Naive B cell (primary cell): ENCODE measurements around the gene CAMTA1. TPM values are rescaled to one million over a fixed set of nuclear protein-coding genes. Genes with fewer than 3 reads are reported as not detected.
A peak's percentile ranks its signal among the peaks of the same experiment; 100 is the strongest.
"Not testable (repeated sequence)": the region's sequence is repeated elsewhere in the genome, so short reads cannot be mapped to it uniquely, and the experiment has no call there.

Experiments
- ATAC-seq, 2 donors: fragments of 150-1000 bp; cut with Tn5 transposase; 2 replicates each; pipeline ENCODE4 v1.10.0; 2021; ENCODE audit warnings: low read depth in 2 of 2, mild to moderate bottlenecking in 2 of 2, moderate library complexity in 2 of 2
- DNase-seq: peaks from one replicate; pipeline ENCODE4 v3.0.0; 2022
- H3K27ac Mint-ChIP-seq, 6 donors: one replicate each; pipeline ENCODE4 v1.8.0; 2020 to 2022; ENCODE audit warnings: mild to moderate bottlenecking in 6 of 6, mixed read lengths in 6 of 6, moderate library complexity in 5 of 6, inconsistent platforms in 2 of 6
- H3K27me3 Mint-ChIP-seq, 3 donors: one replicate each; pipeline ENCODE4 v1.8.0; 2021 to 2022; ENCODE audit warnings: mixed read lengths in 3 of 3, mild to moderate bottlenecking in 1 of 3
- H3K36me3 Mint-ChIP-seq, 2 donors: one replicate each; pipeline ENCODE4 v1.8.0; 2020 to 2022; ENCODE audit warnings: mixed read lengths in 2 of 2, inconsistent platforms in 1 of 2, mild to moderate bottlenecking in 1 of 2
- H3K4me1 Mint-ChIP-seq, 3 donors: one replicate each; pipeline ENCODE4 v1.8.0; 2020 to 2022; ENCODE audit warnings: mixed read lengths in 3 of 3, inconsistent platforms in 1 of 3, mild to moderate bottlenecking in 1 of 3, moderate library complexity in 1 of 3
- H3K4me3 Mint-ChIP-seq, 8 donors: one replicate each; pipeline ENCODE4 v1.8.0; 2020 to 2022; ENCODE audit warnings: mild to moderate bottlenecking in 8 of 8, mixed read lengths in 8 of 8, moderate library complexity in 8 of 8, inconsistent platforms in 2 of 8
- H3K9me3 Mint-ChIP-seq, 7 donors: one replicate each; pipeline ENCODE4 v1.8.0; 2020 to 2022; ENCODE audit warnings: mixed read lengths in 7 of 7, mild to moderate bottlenecking in 5 of 7, inconsistent platforms in 2 of 7, moderate library complexity in 1 of 7
- polyA plus RNA-seq, 6 donors: library from polyadenylated mRNA; unstranded; fragments of 300-500 nt; fragmentation: Illumina TruSeq; gene quantifications; one replicate each; pipeline ENCODE4 v1.2.3, GENCODE V29; 2021; ENCODE audit warnings: low read depth in 6 of 6

CAMTA1 gene
- polyA plus RNA-seq, 6 donors from 2014 or later: 75.4 to 140 (median 88.8) TPM

DNA sequence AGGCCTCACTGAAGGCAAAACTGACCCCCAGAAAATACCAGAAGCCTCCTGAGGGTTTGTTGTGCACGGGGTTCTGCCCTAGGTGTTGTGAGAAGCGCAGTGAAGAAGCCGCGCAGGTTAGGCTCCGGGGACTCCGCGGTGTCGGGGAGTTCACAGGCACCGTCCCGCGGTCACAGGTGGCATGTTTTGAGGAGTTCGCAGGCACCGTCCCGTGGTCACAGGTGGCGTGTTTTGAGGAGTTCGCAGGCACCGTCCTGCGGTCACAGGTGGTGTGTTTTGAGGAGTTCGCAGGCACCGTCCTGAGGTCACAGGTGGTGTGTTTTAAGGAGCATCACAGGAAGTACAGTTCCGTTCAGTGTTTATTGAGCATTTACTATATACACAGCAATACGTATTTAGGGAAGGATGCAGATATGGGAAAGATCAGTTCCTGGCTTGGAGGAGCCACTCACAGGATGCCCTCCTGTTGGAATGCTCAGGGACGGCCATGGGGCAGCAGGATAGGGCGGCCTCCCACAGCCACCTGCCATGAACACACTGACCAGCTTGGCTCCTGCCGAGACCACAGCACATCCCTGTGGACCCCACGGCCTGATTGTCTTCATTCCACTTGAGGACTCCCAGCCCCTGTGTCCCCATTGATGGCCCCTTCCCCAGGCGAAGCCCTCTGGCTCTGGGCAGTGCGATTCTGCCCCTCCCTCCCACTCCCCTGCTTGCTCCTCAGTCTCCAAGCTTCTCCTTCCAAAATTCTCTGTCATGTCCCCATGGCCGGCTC lies 899.8 kb downstream of the CAMTA1 start:
- ATAC-seq (no peak), DNase-seq (no peak)
- Mint-ChIP-seq H3K4me1 (no peaks in the 10 kb centered on the region), H3K27me3 (peaks cover 16 to 47% (median 39%) of the 10 kb centered on the region in 3 donors), H3K27ac (peak overlapping the region in 1 of 6 donors; percentile 82), H3K9me3 (no peaks in the 10 kb centered on the region), H3K36me3 (no peaks in the 10 kb centered on the region), H3K4me3 (no peak overlapping the region)

GRCh38 chr1:7686301-7686850 lies 901.1 kb downstream of the CAMTA1 start:
- no peak overlapping the region for H3K4me3 Mint-ChIP-seq
- no peak for ATAC-seq
- no peaks in the 10 kb centered on the region for H3K4me1 Mint-ChIP-seq
- peaks cover 0 to 5% of the 10 kb centered on the region in 2 donors for H3K36me3 Mint-ChIP-seq
- DNase-seq: no peak
- peaks cover 0 to 4% (median 0%) of the 10 kb centered on the region in 7 donors for H3K9me3 Mint-ChIP-seq
- no peak overlapping the region for H3K27ac Mint-ChIP-seq
- peaks cover 21 to 44% (median 43%) of the 10 kb centered on the region in 3 donors for H3K27me3 Mint-ChIP-seq

GRCh38 chr1:7687411-7687810 lies 902.2 kb downstream of the CAMTA1 start:
- no peak for ATAC-seq
- Mint-ChIP-seq H3K27me3 (peaks cover 25 to 45% (median 43%) of the 10 kb centered on the region in 3 donors), H3K36me3 (peaks cover 0 to 15% of the 10 kb centered on the region in 2 donors), H3K27ac (no peak overlapping the region), H3K4me1 (no peaks in the 10 kb centered on the region), H3K4me3 (no peak overlapping the region), H3K9me3 (peaks cover 0 to 10% (median 2%) of the 10 kb centered on the region in 7 donors)
- DNase-seq: no peak

GRCh38 chr1:7688659-7689058 lies 903.4 kb downstream of the CAMTA1 start:
- DNase-seq: no peak
- Mint-ChIP-seq H3K36me3 (peaks cover 9 to 27% of the 10 kb centered on the region in 2 donors), H3K4me1 (no peaks in the 10 kb centered on the region), H3K27ac (no peak overlapping the region), H3K27me3 (peaks cover 33 to 55% (median 55%) of the 10 kb centered on the region in 3 donors), H3K4me3 (no peak overlapping the region), H3K9me3 (peaks cover 5 to 20% (median 12%) of the 10 kb centered on the region in 7 donors)
- no peak for ATAC-seq

GRCh38 chr1:7689307-7689706 lies 904.1 kb downstream of the CAMTA1 start:
- ATAC-seq, H3K4me3 Mint-ChIP-seq, DNase-seq, H3K27ac Mint-ChIP-seq, H3K4me1 Mint-ChIP-seq: not testable (repeated sequence)
- Mint-ChIP-seq H3K9me3 (peaks cover 9 to 25% (median 16%) of the 10 kb centered on the region in 7 donors), H3K27me3 (peaks cover 38 to 61% (median 59%) of the 10 kb centered on the region in 3 donors), H3K36me3 (peaks cover 10 to 34% of the 10 kb centered on the region in 2 donors)

GRCh38 chr1:7690076-7690475 lies 904.8 kb downstream of the CAMTA1 start:
- Mint-ChIP-seq H3K4me1 (no peaks in the 10 kb centered on the region), H3K27me3 (peaks cover 33 to 63% (median 59%) of the 10 kb centered on the region in 3 donors), H3K9me3 (peaks cover 9 to 25% (median 18%) of the 10 kb centered on the region in 7 donors), H3K4me3 (no peak overlapping the region), H3K27ac (no peak overlapping the region), H3K36me3 (peaks cover 10 to 40% of the 10 kb centered on the region in 2 donors)
- no peak for DNase-seq
- no peak for ATAC-seq

GRCh38 chr1:7690496-7691182 lies 905.4 kb downstream of the CAMTA1 start:
- Mint-ChIP-seq H3K4me3 (no peak overlapping the region), H3K27me3 (peaks cover 32 to 58% (median 55%) of the 10 kb centered on the region in 3 donors), H3K36me3 (peaks cover 10 to 40% of the 10 kb centered on the region in 2 donors), H3K27ac (no peak overlapping the region), H3K9me3 (peaks cover 9 to 25% (median 18%) of the 10 kb centered on the region in 7 donors), H3K4me1 (no peaks in the 10 kb centered on the region)
- no peak for ATAC-seq
- DNase-seq: no peak

GRCh38 chr1:7691576-7691975 lies 906.3 kb downstream of the CAMTA1 start:
- H3K4me3 Mint-ChIP-seq: no peak overlapping the region
- peaks cover 26 to 49% (median 48%) of the 10 kb centered on the region in 3 donors for H3K27me3 Mint-ChIP-seq
- peaks cover 9 to 25% (median 18%) of the 10 kb centered on the region in 7 donors for H3K9me3 Mint-ChIP-seq
- no peak for DNase-seq
- ATAC-seq: no peak
- H3K4me1 Mint-ChIP-seq: no peaks in the 10 kb centered on the region
- peaks cover 10 to 40% of the 10 kb centered on the region in 2 donors for H3K36me3 Mint-ChIP-seq
- no peak overlapping the region for H3K27ac Mint-ChIP-seq

DNA sequence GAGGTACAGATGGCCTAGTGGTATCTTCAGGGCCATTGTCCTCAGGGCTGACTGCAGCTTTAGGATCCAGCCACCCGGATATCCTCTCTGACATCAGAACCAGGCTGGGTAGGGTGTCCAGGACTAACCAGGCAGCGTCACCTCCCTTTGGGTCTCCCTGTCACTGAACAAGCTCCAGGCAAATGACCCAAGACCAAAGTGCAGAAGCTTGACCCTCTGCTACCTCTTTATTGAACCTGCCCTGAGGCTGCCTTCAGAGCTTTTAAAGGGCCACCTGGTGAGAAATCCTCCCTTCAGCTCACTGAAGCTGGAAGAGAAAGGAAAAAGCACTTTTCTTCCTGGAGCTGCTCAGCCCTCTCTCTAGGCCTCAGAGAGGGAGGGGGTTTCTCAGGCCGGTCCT lies 906.8 kb downstream of the CAMTA1 start:
- H3K27me3 Mint-ChIP-seq: peaks cover 22 to 44% (median 44%) of the 10 kb centered on the region in 3 donors
- H3K9me3 Mint-ChIP-seq: peaks cover 9 to 25% (median 18%) of the 10 kb centered on the region in 7 donors
- peaks cover 10 to 40% of the 10 kb centered on the region in 2 donors for H3K36me3 Mint-ChIP-seq
- no peak for ATAC-seq
- no peak overlapping the region for H3K27ac Mint-ChIP-seq
- no peaks in the 10 kb centered on the region for H3K4me1 Mint-ChIP-seq
- no peak overlapping the region for H3K4me3 Mint-ChIP-seq
- no peak for DNase-seq

- peaks cover 10 to 40% of the 10 kb centered on the region in 2 donors for H3K36me3 Mint-ChIP-seq
- H3K9me3 Mint-ChIP-seq: peaks cover 9 to 25% (median 18%) of the 10 kb centered on the region in 7 donors
- DNase-seq, H3K4me3 Mint-ChIP-seq, H3K27ac Mint-ChIP-seq, H3K4me1 Mint-ChIP-seq, ATAC-seq: not testable (repeated sequence)
- peaks cover 22 to 43% (median 41%) of the 10 kb centered on the region in 3 donors for H3K27me3 Mint-ChIP-seq
Measured at GRCh38 chr1:7693037-7693436, 907.8 kb downstream of the CAMTA1 start.

- no peak overlapping the region for H3K4me3 Mint-ChIP-seq
- peaks cover 10 to 40% of the 10 kb centered on the region in 2 donors for H3K36me3 Mint-ChIP-seq
- peaks cover 9 to 25% (median 18%) of the 10 kb centered on the region in 7 donors for H3K9me3 Mint-ChIP-seq
- DNase-seq: no peak
- peaks cover 22 to 43% (median 41%) of the 10 kb centered on the region in 3 donors for H3K27me3 Mint-ChIP-seq
- no peak overlapping the region for H3K27ac Mint-ChIP-seq
- no peak for ATAC-seq
- no peaks in the 10 kb centered on the region for H3K4me1 Mint-ChIP-seq
Measured at GRCh38 chr1:7693662-7694061, 908.4 kb downstream of the CAMTA1 start.

DNA sequence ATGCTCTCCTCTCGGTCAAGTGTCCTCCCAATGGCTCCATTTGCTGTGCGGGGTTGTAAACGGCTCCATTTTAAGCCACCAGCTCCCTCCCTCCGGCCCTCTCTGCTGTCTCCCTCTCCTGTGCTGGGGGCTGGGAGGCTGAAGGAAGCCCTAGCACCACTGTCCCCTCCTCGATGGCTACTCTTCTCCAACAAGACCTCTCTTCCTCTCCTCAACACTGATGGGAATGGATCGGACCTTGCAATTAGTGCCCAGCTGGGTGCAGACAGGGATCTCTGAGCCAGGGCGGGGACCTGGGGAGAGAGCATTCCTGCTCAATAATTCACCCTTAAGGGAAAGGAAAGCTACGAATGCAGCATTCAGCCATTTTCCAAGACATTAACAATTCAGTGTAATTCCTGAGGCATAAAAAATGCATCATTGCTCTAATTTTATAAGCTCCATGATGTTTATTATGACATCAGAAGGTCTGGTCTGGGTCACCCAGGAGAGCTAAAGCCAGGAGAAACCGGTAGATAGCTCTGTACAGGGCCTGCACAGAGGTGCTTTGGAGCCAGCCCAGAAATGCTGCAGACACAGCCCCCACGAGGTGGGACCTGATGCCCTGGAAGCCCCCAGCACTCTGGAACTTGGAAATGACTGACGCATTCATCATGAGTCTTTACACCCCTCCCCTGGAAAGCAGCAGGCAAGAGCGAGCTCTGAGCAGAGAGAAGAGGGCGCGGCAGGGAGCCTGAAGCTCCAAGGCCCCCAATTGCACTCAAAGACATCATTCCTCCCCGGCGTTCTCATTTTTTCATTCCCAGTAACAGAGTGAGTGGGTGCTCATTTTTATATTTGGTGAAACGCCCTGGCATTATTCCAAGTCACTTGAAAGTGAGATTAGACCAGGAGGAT lies 909.6 kb downstream of the CAMTA1 start:
- peaks cover 10 to 40% of the 10 kb centered on the region in 2 donors for H3K36me3 Mint-ChIP-seq
- H3K27me3 Mint-ChIP-seq: peaks cover 22 to 41% (median 37%) of the 10 kb centered on the region in 3 donors
- no peak overlapping the region for H3K4me3 Mint-ChIP-seq
- ATAC-seq (no peak), DNase-seq (no peak)
- no peak overlapping the region for H3K27ac Mint-ChIP-seq
- H3K9me3 Mint-ChIP-seq: peaks cover 9 to 25% (median 19%) of the 10 kb centered on the region in 7 donors
- no peaks in the 10 kb centered on the region for H3K4me1 Mint-ChIP-seq
